NAMALWA (cell line): ENCODE data around the gene IPPK.

Source experiments
- DNase-seq: peaks from one replicate; pipeline ENCODE4 v3.0.0-alpha.2; 2015; ENCODE audit warnings: low spot score

The IPPK gene, protein sequence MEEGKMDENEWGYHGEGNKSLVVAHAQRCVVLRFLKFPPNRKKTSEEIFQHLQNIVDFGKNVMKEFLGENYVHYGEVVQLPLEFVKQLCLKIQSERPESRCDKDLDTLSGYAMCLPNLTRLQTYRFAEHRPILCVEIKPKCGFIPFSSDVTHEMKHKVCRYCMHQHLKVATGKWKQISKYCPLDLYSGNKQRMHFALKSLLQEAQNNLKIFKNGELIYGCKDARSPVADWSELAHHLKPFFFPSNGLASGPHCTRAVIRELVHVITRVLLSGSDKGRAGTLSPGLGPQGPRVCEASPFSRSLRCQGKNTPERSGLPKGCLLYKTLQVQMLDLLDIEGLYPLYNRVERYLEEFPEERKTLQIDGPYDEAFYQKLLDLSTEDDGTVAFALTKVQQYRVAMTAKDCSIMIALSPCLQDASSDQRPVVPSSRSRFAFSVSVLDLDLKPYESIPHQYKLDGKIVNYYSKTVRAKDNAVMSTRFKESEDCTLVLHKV

DNA sequence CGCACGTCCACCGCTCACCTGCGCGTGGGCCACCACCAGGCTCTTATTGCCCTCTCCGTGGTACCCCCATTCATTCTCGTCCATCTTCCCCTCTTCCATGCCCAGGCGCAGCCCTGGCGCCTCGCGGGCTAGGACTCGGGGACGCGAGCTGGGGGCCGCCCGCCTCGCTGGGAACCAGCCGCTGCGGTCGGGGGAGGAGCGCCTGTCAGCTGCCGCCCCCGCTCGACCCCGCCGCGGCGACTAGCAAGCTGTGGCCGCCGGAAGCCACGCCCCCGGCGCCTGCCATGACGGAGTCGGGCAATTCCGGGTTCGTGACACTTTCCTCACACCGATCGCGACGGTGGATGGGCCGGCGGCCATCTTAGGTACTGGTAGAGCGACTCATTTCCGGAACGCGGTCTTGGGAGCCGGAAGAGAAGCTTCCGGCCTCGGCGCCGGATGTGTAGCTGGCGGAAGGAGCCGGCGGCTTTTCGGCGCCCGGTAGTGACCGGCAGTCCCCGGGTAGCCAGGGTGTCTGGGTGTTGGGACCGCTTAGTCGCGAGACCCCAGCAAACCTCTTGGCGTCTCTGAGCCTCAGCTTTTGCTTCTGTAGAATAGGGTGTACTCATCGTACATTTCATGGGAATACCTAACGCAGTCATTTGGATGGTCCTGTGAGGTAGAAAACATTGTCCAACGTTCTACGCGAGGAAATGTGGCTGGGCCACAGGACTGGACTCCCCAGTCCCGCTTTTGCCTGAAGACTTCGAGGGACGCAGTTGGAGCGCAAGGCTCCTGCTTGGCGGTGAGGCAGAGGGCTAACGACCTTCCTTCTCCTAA lies at the start of gene IPPK:
Gene IPPK (minus strand): TSS at position 242 of the 819 bp plus-strand sequence. CDS start 143 bp downstream, at position 99.
- DNase-seq = peak; percentile 99

DNA sequence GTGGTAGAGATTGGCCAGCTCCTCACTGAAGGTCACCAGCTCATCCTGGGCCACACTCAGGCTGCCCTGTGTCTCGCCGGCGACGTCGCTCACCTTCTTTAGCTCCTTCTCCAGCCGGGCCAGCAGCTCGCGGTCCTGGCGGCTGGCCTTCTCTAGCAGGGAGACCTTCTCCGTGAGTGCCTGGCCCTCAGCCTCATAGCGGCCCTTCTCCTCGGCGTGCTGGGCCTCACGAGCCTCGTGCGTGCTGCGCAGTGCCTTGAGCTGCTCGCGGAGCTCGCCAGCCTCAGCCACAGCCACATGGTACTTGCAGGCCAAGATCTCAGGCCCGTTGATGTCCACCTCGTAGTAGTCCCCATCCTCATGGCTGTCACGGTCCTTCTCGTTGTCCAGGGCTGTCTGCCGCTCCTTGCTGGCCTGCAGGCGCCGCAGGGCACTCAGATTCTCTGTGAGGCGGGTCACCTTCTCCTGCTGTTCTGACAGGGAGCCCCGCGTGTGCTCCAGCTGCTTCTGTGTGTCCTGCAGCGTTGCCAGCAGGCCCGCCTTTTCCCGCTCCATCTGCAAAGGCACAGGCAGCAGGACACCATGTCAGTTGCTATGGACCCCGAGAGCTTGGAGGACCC lies 49.2 kb upstream of the IPPK start:
- no peak for DNase-seq

DNA sequence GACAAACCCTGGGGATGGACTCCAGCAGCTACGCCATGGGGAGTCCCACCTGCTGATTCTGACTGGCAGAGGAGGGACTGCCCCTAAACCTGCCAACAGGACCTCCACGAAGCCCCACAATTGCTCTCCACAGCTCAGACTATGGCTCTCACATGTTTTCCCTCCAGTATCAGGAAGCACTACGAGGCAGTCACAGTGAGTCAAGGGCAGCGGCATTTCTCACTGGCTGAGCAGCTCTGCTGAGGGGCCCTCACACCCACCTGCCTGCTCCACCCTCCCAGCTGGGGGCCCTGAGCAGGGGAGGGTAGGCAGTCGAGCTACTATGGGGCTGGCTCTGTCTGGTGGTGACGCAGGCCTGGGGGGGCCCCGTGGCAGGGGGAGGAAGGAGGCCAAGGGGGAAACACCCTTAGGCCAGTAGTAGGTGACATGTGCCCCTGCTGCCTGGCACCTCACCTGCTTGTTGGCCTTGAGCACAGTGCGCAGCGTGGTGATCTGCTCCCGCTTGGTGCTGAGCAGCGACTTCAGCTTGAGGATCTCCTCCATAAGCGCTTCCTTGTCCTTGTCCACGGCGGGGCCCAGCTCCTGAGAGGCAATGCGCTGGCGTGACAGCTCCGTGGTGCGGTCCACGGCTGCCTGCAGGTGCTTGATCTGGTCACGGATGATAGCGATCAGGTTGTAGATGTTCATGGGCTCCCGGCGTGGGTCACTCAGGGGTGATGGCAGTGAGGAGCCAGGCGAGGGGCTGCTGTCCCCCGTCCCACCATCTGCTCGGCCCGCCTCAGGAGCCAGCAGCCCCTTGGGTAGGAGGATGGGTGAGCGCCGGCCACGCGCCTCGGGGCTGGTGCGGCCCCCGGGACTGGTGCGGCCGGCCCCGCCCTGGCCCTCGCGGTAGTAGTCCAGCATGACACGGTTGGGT lies 48.4 kb upstream of the IPPK start:
- peak; percentile 52 for DNase-seq

DNA sequence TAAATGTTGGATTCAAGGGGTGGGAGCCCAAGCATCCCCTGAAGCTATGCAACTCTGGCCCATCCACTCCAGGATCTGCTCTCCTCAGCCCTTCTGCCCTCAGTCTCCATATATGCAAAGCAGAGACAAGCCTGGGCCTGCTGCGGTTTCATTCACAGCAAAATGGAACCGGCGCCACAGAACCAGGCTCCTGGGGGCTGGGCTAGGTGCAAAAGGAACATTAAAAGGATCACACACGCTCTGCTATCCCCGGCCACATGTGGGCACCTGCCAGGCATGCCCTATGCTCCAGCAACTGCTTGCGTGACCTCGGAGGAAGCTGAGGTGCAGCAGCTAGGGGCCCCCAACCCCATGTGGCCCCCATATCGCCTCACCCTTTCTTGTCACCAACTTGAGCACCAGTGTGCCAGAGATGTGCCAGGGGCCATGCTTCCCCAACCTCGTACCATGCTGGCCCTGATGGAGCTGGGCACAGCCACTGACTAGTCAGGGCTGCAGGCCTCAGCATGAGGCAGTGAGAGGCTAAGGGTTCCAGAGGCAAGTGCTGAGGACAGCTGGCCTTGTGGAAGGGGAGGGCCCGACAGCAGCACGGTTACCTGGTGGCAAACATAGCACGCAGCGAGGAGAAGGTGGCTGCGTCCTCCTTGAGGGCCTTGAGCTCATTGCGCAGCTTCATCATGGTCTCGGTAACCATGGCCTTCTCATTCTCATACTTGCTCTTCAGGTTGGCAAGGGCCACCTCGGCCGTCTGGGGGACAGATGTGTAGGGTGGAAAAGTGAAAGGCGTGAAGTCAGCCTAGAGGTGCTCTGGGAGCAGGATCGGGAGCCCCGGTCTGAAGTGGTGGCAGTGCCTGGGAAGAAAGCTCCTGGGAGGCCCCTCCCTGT lies 47.5 kb upstream of the IPPK start:
- peak; percentile 39 for DNase-seq

DNA sequence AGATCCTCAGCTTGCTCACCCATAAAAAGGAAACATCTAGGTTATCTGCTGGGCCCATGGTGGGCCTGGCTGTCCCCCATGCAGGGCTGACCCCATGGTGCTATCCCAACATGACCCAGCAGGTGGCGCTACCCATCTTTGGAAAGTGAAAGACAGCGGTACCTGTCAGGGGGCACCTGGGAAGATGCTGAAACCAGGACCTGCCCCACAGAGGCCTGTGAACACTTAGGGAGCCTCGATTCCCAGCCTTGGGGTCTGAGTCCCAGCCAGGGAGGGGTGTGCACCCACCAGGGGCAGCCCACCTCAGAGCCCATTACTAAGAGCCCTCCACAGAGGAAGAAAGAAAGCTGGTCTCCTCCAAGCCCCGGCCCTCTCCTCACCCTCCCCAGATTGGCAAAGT lies 46.6 kb upstream of the IPPK start:
- peak; percentile 81 for DNase-seq

DNA sequence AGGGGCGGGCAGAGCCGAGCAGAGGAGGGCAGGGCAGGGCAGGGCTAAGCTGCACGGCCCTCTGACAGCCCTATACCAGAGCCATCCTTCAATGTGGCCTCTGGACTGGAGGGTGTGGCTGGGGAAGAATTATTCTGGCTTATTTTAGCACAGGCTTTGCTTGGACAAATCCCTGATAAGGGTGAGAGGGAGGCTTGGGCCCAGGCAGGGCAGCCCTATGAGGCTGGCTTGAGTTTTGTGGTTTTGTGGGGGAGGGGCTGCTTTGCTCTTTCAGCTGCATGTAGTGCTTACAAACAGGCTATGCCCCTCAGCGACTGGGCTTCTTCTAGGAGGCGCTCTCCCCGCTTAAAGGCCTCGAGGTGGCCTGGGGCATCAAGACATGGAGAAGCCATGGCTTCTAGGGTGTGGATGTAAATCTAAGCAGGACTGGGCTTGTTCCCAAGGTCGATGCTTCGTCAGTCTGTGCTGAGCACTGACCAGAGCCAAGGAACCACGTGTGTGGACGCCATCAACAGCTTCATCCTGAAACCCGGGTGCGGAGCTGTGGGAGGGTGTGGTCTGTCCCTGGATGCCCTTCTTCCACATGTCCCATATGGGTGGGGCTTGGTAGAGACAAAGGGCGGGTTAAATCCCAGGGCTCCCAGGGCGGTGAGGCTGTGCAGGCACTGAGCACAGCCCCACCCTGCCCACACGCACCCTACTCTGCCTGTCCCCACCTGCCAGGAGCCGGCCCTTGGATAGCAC lies 45.7 kb upstream of the IPPK start:
- no peak for DNase-seq

DNA sequence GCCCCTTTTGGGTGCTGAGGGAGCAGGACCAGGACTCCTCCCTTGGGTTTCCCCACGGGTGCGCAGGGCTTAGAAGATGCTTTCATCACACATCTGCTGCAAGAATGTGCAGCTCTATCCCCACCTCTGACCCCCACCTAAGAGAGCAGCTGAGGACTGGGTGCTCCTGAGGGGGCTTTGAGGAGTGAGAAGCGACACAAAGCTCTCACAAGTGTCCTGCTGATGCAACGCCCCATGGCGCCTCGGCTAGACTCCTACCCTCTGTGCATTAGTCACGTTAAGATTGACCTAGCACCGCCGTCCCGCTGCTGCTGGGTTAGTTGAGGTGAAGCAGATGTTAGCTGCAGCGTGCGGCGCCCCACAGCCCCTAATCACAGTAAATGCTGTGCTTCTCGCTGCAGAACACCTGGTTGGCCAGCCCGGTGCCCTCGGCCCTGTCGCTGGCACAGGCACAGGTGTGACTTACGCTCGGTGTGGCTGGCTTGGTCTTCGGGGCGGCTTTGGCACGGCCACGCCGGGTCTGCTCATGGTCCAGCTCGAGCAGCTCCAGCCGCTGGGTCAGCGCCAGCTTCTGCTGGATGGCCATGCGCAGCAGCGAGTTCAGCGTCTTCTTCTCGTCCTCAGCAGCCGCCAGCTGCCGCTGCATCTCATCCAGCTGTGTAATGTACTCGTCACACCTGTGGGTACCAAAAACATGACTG lies 45.0 kb upstream of the IPPK start:
- DNase-seq = no peak

DNA sequence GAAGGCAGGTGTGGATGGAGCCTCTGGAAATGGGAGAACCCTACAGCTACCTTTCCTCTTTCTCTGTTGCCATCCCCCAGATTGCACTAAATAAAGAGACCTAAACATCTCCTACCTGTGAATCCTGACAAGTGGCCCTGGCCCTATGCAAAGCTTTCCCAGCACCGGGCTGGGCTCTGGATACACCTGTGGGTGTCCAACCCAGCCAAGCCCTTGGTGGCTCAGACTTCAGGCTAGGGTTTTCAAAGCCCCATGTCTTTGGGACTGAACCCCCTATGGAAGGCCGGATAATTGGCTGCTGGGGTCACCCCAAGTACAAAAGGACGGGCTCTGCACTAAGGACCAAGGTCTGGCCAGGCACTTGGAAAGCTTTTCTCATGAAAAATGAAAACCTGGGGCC lies 44.1 kb upstream of the IPPK start:
- no peak for DNase-seq

DNA sequence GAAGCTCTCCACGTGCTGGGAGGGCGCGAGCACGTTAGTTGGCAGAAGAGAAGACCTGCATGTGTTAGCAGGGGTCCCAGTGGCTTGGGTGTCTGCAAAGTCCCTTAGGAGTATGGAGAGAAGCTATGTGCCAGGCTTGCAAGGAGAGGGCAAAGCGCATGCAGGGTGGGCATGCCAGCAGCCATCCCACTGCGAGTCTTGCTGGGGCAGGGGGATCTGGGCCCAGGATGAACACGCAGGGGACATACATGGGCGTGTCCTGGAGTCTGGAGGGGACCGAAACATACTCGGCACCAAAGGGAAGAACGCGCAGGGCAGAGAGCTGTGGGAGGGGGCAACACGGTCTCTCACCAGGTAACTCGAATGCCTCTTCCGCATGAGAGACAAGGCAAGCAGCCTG lies 43.6 kb upstream of the IPPK start:
- DNase-seq = no peak

DNA sequence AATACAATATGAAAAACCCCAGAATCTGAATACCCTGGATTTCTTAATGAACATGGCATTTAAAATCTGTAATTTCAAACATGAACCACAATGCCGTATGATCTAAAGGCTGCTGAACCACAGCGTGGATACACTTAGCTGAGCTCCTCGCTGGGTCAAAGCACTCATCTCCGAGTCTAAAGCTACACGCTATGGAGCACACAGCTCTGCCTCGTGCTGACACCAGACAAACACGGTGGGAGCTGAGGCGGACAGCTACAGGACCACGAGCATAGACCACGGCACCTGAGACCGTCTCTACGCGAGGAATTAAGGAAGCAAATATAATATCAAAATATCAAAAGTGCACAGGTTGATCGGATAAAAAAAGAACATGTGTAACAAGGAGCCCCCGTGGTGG lies 42.8 kb upstream of the IPPK start:
- no peak for DNase-seq

DNA sequence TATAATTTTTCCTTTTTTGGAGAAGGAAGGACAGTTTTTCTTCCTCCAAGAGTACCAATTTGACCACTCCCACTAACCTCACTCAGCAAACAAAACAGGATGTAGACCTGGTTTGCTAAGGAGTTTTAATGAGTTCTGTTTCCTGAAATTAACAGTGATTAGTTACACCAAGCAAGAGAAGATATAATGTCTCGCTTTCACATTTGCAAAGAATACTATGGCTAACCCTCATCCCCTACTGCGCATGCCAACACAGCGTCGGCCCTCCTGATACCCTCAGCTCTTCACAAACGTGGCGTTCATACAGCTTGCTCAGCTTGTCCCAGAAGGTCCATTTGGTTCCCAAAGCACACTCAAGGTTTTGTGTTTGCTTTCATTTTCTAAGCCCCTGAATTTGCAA lies 41.9 kb upstream of the IPPK start:
- no peak for DNase-seq

DNA sequence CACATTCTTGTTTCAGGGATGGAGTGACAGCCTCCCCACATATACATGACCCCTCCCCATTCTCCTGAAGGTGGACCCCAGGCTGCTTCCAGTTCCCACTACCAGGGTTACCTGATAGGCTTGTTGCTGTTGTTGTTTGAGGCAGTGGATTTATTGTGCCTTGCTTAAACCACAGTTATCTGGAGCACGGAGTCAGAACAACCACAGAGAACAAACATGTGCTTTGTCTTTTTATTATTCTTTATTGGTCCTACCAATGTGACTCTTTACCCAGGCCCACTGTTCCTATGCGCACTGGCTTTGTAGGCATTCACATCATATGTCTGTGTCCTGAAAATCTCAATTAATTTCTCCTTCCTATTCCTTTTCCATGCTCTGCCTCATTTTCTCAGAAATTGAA lies 41.2 kb upstream of the IPPK start:
- no peak for DNase-seq

DNA sequence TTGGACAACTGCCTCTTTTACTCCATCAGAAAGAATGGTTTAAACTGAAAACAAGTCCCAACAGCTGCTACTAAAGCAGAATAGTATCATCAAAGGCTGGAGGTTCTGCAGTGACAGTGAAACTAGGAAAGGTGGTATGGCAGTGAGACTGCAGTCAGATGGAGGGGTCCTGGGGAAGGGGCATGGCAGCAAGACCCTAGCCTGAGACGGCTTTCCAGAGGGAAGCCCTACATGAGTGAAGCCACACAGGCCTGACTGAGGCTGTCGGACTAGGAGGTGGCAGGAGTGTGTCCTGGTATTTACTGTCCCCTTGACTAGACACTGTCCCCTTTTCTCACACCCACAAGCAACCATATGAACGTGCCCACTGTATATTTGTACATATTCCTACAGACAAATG lies 40.4 kb upstream of the IPPK start:
- DNase-seq = no peak

DNA sequence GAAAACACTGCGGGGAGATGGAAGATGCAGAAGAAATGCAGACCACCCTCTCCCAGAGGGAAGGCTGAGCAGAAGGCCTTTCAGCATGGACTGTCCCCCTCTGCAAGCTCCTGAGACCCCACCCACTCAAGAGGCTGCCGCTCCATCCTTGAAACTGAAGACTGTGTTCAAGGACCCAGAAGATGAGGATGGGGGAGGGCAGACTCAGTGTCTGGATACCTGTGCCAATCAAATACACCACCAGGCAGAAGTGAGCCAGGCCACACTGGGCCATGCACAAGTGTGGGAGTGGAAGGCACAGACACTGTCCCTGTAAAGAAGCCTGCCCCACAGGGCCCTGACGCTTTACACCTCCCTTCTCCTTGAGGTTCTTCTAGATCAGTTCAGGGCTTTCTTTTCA lies 40.0 kb upstream of the IPPK start:
- DNase-seq = no peak

DNA sequence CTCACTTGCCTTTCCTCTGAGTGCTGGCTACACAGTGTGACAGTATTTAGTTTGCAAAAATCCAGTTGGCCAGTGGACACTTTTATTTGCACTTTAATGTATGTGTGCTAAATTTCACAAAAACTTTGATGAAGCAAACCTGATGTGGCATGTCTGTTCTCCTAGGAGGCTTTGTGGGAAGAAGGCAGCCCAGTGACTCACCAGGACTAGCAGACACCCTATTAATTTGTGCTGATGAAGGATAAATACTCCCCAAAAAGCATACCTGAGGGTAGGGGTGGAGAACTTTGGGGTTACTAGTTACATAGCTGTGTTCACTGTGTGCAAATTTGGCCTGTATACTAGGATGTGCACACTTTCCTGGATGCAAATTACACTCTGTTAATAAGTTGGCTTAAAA lies 39.3 kb upstream of the IPPK start:
- no peak for DNase-seq

DNA sequence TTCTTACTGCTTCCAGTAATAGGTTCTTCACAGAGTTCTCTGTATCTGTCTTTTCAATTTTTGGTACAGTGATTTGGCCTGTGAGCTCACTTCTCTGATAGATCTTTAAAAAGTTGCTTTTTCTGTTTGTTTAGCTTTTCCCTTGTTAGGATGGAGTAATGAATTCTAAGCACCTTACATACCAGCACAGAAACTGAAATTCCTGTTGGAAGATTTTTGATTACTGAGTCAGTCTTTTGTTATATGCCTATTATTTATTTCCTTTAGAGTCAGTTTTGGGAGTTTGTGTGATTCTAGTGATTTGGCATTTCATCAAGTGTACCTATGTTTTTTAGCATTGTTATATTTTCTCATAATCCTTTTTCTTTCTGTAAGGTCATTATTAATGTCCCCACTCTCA lies 37.6 kb upstream of the IPPK start:
- no peak for DNase-seq

DNA sequence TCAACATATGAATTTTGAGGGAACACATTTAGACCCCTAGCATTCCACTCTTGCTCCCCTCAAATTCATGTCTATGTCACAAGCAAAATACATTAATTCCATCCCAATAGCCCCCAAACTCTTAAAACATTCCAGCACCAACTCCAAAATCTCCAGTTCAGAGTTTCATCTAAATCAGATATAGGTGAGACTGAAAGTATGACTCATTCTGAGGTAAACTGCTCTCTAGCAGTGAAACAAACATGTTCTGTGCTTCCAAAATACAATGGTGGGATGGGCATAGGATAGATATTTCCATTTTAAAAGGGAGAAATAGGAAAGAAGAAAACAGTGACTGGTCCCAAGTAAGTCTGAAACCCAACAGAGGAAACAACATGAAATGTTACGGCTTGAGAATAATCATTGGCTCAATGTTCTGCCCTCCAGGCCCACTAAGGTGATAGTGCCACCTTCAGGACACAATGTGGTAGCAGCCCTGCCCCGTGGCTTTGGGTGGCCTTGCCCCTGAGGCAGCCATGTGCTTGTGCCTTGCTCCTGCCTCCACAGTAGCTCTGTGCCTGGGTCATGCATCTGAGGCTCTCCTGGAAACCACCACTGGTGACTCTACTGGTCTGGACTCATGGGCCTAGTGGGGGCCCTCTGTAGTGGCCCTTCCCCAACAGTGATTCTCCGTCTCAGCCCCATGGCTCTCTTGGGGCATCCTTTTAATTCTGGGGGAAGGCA lies 36.4 kb upstream of the IPPK start:
- DNase-seq = peak; percentile 77

DNA sequence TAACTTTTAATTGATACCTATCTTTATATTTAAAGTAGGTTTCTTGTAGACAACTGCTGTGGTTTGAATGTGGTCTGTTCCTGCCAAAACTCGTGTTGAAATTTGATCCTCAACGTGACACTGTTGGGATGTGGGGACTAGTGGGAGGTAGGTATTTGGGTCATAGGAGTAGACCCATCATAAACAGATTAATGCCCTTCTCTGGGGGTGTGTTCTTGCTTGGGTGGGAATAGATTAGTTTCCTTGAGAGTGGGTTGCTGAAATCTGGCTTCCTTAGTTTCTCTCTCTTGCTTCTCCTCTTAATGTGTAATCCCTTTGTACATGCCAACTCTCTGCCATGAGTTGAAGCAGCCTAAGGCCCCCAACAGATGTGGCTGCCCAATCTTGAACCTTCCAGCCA lies 34.6 kb upstream of the IPPK start:
- no peak for DNase-seq

DNA sequence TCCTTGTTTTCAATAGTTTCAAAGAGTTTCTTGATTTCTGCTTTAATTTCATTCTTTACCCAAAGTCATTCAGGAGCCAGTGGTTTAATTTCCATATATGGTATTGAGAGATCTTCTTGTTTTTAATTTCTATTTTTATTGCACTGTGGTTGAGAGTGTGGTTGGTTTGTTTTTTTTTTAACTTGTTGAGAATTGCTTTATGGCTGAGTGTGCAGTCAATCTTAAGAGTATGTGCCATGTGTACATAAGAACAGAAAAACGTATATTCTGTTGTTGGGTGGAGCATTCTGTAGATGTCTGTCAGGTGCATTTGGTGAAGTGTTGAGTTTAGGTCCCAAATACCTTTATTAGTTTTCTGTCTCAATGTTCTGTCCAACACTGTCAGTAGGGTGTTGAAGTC lies 26.7 kb upstream of the IPPK start:
- peak; percentile 19 for DNase-seq
